Neutrophil (primary cell): ENCODE measurements around the gene TRAF3.

ENCODE experiments used
- H3K27ac ChIP-seq: fragments of 200-600 bp; sonication (generic); 2 replicates; pipeline ENCODE4 v1.5.1; 2016; ENCODE audit warnings: mild to moderate bottlenecking, moderate library complexity
- H3K27me3 ChIP-seq: fragments of 200-600 bp; sonication (generic); 2 replicates; pipeline ENCODE4 v1.6.0; 2016; ENCODE audit warnings: mild to moderate bottlenecking
- H3K36me3 ChIP-seq: fragments of 200-600 bp; sonication (generic); 2 replicates; pipeline ENCODE4 v1.5.1; 2017
- H3K4me1 ChIP-seq, 2 experiments: fragments of 200-600 bp in 1 of 2; sonication (generic) in 1 of 2; 1 replicate in 1 of 2; 2 replicates in 1 of 2; pipeline versions ENCODE4 v1.5.1 to v1.6.1; 2013 to 2016; ENCODE audit warnings: low read depth in 1 of 2, low read length in 1 of 2, mild to moderate bottlenecking in 1 of 2, moderate library complexity in 1 of 2; ENCODE audit not compliant: control insufficient read depth in 1 of 2, insufficient read depth in 1 of 2
- H3K4me3 ChIP-seq, 2 experiments: fragments of 200-600 bp in 1 of 2; sonication (generic) in 1 of 2; 1 replicate in 1 of 2; 2 replicates in 1 of 2; pipeline ENCODE4 v1.5.1; 2013 to 2016; ENCODE audit warnings: low read depth in 1 of 2, low read length in 1 of 2, mild to moderate bottlenecking in 1 of 2, moderate library complexity in 1 of 2
- H3K9me3 ChIP-seq: fragments of 200-600 bp; sonication (generic); 2 replicates; pipeline ENCODE4 v1.5.1; 2016
- TF ChIP-seq, protein P1 (sequence below): fragments of 200-600 bp; sonication (generic); IDR thresholded peaks from 2 replicates; pipeline ENCODE4 v1.5.1; 2016; ENCODE audit warnings: antibody characterized with exemption

Gene TRAF3

DNA sequence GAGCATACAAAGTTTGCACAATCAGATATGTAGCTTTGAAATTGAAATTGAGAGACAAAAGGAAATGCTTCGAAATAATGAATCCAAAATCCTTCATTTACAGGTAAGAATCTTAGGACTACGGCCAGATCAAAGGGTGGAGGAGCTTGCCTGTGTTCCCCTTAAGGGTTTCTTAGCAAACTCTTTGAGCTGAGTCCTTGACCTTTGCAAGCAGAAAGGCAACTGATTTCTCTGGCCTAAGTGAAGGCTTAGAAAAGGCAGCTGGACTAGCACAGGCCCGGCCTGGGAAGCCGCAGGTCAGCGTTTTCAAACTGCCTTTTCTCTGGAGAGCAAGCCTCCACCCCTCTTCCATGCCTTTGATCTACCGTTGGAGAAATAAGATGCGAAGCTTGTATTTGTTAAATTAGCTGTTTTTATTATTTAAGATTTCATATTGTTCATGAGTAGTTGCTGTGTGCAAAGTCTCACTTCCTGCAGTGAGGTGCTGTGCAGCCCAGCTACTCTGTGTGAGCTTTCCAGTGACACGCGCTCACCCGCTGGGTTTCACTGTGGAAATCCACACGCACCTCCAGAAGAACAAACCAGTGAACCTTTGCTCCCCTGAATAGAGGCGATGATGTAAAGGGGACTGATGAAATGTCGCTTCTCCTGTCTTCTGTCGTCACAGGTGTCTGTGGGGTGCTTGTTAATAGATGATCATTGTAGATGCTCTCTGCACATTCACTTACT is 120.2 kb downstream of the TRAF3 start:
- TF ChIP-seq, protein P1, sequence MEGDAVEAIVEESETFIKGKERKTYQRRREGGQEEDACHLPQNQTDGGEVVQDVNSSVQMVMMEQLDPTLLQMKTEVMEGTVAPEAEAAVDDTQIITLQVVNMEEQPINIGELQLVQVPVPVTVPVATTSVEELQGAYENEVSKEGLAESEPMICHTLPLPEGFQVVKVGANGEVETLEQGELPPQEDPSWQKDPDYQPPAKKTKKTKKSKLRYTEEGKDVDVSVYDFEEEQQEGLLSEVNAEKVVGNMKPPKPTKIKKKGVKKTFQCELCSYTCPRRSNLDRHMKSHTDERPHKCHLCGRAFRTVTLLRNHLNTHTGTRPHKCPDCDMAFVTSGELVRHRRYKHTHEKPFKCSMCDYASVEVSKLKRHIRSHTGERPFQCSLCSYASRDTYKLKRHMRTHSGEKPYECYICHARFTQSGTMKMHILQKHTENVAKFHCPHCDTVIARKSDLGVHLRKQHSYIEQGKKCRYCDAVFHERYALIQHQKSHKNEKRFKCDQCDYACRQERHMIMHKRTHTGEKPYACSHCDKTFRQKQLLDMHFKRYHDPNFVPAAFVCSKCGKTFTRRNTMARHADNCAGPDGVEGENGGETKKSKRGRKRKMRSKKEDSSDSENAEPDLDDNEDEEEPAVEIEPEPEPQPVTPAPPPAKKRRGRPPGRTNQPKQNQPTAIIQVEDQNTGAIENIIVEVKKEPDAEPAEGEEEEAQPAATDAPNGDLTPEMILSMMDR = no peak
- H3K36me3 ChIP-seq = peaks cover 66% of the 10 kb centered on the region

DNA sequence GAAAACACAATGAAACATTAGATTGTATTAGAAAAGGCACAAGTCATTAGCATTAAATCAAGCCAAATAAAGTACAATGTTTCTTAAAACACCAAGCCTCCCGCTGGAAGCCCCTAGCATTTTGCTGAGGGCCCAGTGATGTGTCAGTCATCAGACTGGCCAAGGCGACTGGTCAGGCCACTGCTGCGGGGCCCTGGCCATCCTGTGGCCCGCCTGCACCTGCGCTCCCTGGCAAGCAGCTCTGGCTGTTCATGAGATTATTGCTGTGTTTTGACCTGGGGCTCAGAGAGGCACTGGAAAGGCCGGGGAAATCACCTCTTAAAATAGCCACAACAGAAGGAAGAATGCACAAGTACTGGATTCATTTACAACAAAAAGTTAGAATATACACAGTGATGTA is 121.0 kb downstream of the TRAF3 start:
- TF ChIP-seq, protein P1 = no peak
- no peak overlapping the region for H3K27ac ChIP-seq
- no peaks in the 10 kb centered on the region for H3K27me3 ChIP-seq
- peaks cover 9 to 10% of the 10 kb centered on the region in 2 experiments for H3K4me1 ChIP-seq
- H3K36me3 ChIP-seq = peaks cover 67% of the 10 kb centered on the region
- no peak overlapping the region for H3K4me3 ChIP-seq
- H3K9me3 ChIP-seq = no peaks in the 10 kb centered on the region

More for the DNA sequence above, 120.2 kb downstream of the TRAF3 start:
- peaks cover 9 to 10% of the 10 kb centered on the region in 2 experiments for H3K4me1 ChIP-seq
- H3K9me3 ChIP-seq = no peaks in the 10 kb centered on the region
- no peak overlapping the region for H3K27ac ChIP-seq
- no peak overlapping the region for H3K4me3 ChIP-seq
- no peaks in the 10 kb centered on the region for H3K27me3 ChIP-seq

DNA sequence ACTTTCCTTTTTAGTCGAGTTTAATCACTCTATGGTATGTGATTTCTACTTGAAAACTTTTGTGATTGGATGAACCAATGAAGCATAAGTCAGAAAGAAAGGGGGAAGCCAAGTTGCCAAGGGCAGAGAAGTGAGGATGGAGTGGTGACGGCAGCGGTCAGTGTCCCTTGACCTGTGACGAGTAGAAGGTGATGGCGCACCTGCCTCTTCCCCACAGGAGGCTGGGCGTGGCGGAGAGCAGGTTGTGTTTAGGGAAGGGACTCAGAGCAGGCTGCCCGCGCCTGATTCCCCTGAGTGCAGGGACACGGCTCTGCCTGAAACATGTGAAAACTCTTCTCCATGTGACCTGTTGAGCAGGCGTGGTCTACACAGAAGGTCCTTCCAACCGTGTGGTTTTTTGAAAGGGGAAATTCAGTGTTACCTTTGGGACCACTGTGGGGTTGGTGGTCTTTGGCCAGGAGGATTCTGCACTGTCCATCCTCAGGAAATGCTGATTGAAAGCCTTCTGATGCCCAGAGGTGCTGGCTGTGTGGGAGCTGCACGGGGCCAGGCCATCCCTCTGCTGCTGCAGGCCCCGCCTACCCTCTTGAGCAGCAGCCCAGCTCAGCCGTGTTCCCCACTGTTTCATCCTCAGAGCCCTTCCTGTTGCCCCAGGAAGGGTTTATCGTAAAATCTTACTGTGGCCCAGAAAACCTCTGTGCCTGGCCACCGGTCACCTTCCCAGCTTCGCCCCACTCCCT is 121.7 kb downstream of the TRAF3 start:
- Histone ChIP-seq H3K4me3 (no peak overlapping the region), H3K36me3 (peaks cover 67% of the 10 kb centered on the region), H3K4me1 (peaks cover 9 to 10% of the 10 kb centered on the region in 2 experiments), H3K27ac (no peak overlapping the region), H3K9me3 (no peaks in the 10 kb centered on the region), H3K27me3 (no peaks in the 10 kb centered on the region)
- TF ChIP-seq, protein P1 = no peak

DNA sequence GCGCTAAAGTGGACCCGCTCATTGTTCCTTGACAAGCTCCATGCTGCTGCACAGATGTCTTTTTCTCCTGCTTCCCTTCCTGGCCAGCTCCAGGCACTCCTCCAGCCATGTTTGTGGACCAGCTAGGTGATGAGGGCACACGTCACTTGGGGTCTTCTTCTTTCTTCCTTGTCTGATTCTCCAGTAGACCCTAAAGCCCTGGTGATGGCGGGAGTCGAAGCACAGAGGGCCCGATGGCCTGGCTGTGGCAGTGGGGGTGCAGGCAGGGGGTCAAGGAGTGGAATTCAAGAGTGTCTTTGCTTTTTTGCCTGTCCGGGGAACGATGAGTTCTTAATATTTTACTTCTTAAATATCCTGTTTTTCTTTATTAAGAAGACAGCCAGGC is 122.3 kb downstream of the TRAF3 start:
- Histone ChIP-seq H3K27ac (no peak overlapping the region), H3K4me1 (peaks cover 9 to 10% of the 10 kb centered on the region in 2 experiments), H3K27me3 (no peaks in the 10 kb centered on the region), H3K4me3 (no peak overlapping the region), H3K36me3 (peaks cover 68% of the 10 kb centered on the region), H3K9me3 (no peaks in the 10 kb centered on the region)
- TF ChIP-seq, protein P1 = no peak

DNA sequence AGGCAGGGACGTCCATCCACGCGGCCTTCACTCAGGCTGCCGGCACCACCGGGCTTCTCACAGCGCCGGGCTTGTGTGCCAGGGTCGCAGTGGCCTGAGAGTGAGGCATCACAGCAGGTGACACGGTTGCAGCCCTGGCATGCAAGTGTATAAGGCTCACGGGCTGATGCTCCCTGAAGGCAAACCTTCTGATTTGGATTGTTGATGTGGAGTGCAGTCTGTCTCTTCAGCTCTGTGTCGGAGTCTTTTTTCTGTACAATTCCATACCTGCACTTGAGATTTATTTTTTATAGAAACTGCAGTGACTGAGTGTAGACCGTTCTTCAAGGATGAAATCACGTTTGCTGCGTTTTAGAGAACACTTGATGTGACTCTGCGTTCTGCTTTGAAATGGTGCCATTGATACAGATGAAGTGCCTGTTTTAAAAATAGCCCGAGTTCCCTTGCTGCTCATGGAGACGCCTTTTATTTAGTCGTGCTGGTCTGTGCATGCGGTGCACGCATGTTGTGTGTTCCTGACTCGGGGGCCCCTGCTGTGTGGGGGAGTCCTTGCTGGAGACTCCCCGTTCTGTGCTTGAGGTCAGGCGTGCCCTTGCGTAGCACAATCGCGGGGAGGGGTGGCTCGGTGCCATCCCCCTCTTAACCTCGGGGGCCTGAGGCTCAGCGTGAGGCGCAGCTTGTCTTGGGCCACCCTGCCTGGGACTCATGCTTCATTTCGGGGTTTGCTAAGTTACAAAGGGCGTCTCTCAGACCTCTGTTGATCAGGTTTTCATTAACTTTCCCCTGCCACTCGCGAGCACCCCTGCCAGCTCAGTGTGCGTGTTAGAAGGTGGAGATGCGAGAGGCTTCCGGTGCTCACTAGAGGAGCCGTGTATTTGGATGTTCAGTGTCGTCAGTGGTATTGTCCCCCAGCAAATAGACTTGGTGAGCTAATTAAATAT is 123.7 kb downstream of the TRAF3 start:
- Histone ChIP-seq H3K27ac (peak overlapping the region; percentile 18), H3K4me1 (peaks cover 9 to 10% of the 10 kb centered on the region in 2 experiments), H3K27me3 (no peaks in the 10 kb centered on the region), H3K36me3 (peaks cover 66% of the 10 kb centered on the region), H3K9me3 (no peaks in the 10 kb centered on the region), H3K4me3 (no peak overlapping the region)
- TF ChIP-seq, protein P1 = no peak
